Peyer's patch (tissue), 4 donors: ENCODE data around the gene FOXP2. TPM values are rescaled to one million over a fixed set of nuclear protein-coding genes. Genes with fewer than 3 reads are reported as not detected.
A peak's percentile ranks its signal among the peaks of the same experiment; 100 is the strongest.
"Not testable (repeated sequence)": the region's sequence is repeated elsewhere in the genome, so short reads cannot be mapped to it uniquely, and the experiment has no call there.

Experiments used
- DNase-seq, 3 donors: peaks; one replicate each; pipeline ENCODE4 v3.0.0-alpha.2; 2017 to 2019
- H3K27ac ChIP-seq, 4 donors: fragments of 200-600 bp; sonication (generic); one replicate each; pipeline ENCODE4 v1.5.1; 2016 to 2019
- H3K27me3 ChIP-seq, 2 donors: fragments of 200-600 bp; sonication (generic); one replicate each; pipeline ENCODE4 v1.5.1; 2019
- H3K36me3 ChIP-seq, 3 donors: fragments of 200-600 bp; sonication (generic); one replicate each; pipeline ENCODE4 v1.5.1; 2016 to 2019
- H3K4me1 ChIP-seq, 4 donors: fragments of 200-600 bp; sonication (generic); one replicate each; pipeline ENCODE4 v1.5.1; 2016 to 2019
- H3K4me3 ChIP-seq, 4 donors: fragments of 200-600 bp; sonication (generic); 1 replicate in 3 of 4; 2 replicates in 1 of 4; pipeline ENCODE4 v1.5.1; 2016 to 2019; ENCODE audit warnings: mild to moderate bottlenecking in 1 of 4
- H3K9me3 ChIP-seq, 4 donors: fragments of 200-600 bp; sonication (generic); one replicate each; pipeline ENCODE4 v1.5.1; 2016 to 2019; ENCODE audit warnings: mild to moderate bottlenecking in 1 of 4
- CTCF ChIP-seq, 6 experiments: fragments of 450-650 bp in 4 of 6; fragments of 200-600 bp in 2 of 6; sonication (generic) in 1 of 6; IDR thresholded peaks; one replicate each; pipeline ENCODE4 v1.5.1; 2017 to 2019; ENCODE audit warnings: antibody characterized with exemption in 6 of 6, mild to moderate bottlenecking in 3 of 6, moderate library complexity in 1 of 6
- POLR2A ChIP-seq, 2 donors: fragments of 450-650 bp; IDR thresholded peaks; one replicate each; pipeline ENCODE4 v1.5.1; 2017; ENCODE audit warnings: antibody characterized with exemption in 2 of 2, mild to moderate bottlenecking in 2 of 2, moderate library complexity in 2 of 2
- total RNA-seq, 4 donors: library from RNA; depleted of rRNA; stranded (reverse); fragments of >200 nt; gene quantifications; one replicate each; pipeline ENCODE4 v1.1.0, GENCODE V29; 2016

The FOXP2 gene
- total RNA-seq, 4 donors from 2014 or later = 10.5 to 46.2 (median 31.3) TPM

GRCh38 chr7:114426824-114427223 is 12.2 kb downstream of the FOXP2 start:
- Histone ChIP-seq H3K27me3 (no peaks in the 10 kb centered on the region), H3K27ac (no peak overlapping the region), H3K4me1 (peaks cover 0 to 8% (median 0%) of the 10 kb centered on the region in 4 donors), H3K9me3 (no peaks in the 10 kb centered on the region), H3K36me3 (no peaks in the 10 kb centered on the region), H3K4me3 (no peak overlapping the region)
- TF ChIP-seq POLR2A (IDR thresholded peaks at IDR 0.05) (no peak), CTCF (IDR thresholded peaks at IDR 0.05) (peak in 5 of 6 experiments; percentile 3 to 39 (median 35))
- no peak for DNase-seq

GRCh38 chr7:114428211-114428610 is 13.6 kb downstream of the FOXP2 start:
- no peaks in the 10 kb centered on the region for H3K27me3 ChIP-seq
- no peaks in the 10 kb centered on the region for H3K9me3 ChIP-seq
- no peak for DNase-seq
- no peak overlapping the region for H3K4me3 ChIP-seq
- no peak overlapping the region for H3K27ac ChIP-seq
- no peaks in the 10 kb centered on the region for H3K36me3 ChIP-seq
- H3K4me1 ChIP-seq = peaks cover 0 to 3% (median 0%) of the 10 kb centered on the region in 4 donors
- TF ChIP-seq CTCF (IDR thresholded peaks at IDR 0.05) (no peak), POLR2A (IDR thresholded peaks at IDR 0.05) (no peak)

- Histone ChIP-seq H3K27me3 (no peaks in the 10 kb centered on the region), H3K9me3 (no peaks in the 10 kb centered on the region), H3K36me3 (no peaks in the 10 kb centered on the region), H3K4me1 (no peaks in the 10 kb centered on the region), H3K4me3 (no peak overlapping the region), H3K27ac (no peak overlapping the region)
- no peak for DNase-seq
- TF ChIP-seq POLR2A (IDR thresholded peaks at IDR 0.05) = no peak
- TF ChIP-seq CTCF (IDR thresholded peaks at IDR 0.05) = no peak
These were observed 16.6 kb downstream of the FOXP2 start for GRCh38 chr7:114431189-114431588.

- Histone ChIP-seq H3K9me3 (no peaks in the 10 kb centered on the region), H3K27me3 (no peaks in the 10 kb centered on the region), H3K4me1 (no peaks in the 10 kb centered on the region), H3K27ac (no peak overlapping the region), H3K4me3 (no peak overlapping the region), H3K36me3 (no peaks in the 10 kb centered on the region)
- no peak for DNase-seq
- TF ChIP-seq CTCF (IDR thresholded peaks at IDR 0.05) (no peak), POLR2A (IDR thresholded peaks at IDR 0.05) (no peak)
These were observed 17.4 kb downstream of the FOXP2 start for GRCh38 chr7:114432061-114432460.

- TF ChIP-seq POLR2A (IDR thresholded peaks at IDR 0.05) (no peak), CTCF (IDR thresholded peaks at IDR 0.05) (no peak)
These were observed 18.1 kb downstream of the FOXP2 start for GRCh38 chr7:114432703-114433102.

GRCh38 chr7:114439581-114439980 is 25.0 kb downstream of the FOXP2 start:
- no peaks in the 10 kb centered on the region for H3K36me3 ChIP-seq
- H3K4me3 ChIP-seq = no peak overlapping the region
- DNase-seq = no peak
- H3K9me3 ChIP-seq = no peaks in the 10 kb centered on the region
- H3K27me3 ChIP-seq = no peaks in the 10 kb centered on the region
- no peak overlapping the region for H3K27ac ChIP-seq
- no peaks in the 10 kb centered on the region for H3K4me1 ChIP-seq
- TF ChIP-seq CTCF (IDR thresholded peaks at IDR 0.05) (no peak), POLR2A (IDR thresholded peaks at IDR 0.05) (no peak)

More at GRCh38 chr7:114432703-114433102, 18.1 kb downstream of the FOXP2 start:
- Histone ChIP-seq H3K27me3 (no peaks in the 10 kb centered on the region), H3K4me1 (no peaks in the 10 kb centered on the region), H3K27ac (no peak overlapping the region), H3K36me3 (no peaks in the 10 kb centered on the region), H3K4me3 (no peak overlapping the region), H3K9me3 (no peaks in the 10 kb centered on the region)
- DNase-seq = no peak

GRCh38 chr7:114440927-114441326 is 26.3 kb downstream of the FOXP2 start:
- not testable (repeated sequence) for H3K27me3 ChIP-seq, H3K4me3 ChIP-seq, H3K9me3 ChIP-seq, H3K4me1 ChIP-seq, H3K36me3 ChIP-seq, H3K27ac ChIP-seq, DNase-seq
